Natural killer cell (primary cell): ENCODE results near the gene CNKSR3. TPM values are rescaled to one million over a fixed set of nuclear protein-coding genes. Genes with fewer than 3 reads are reported as not detected.

Source experiments
- ATAC-seq, 3 donors: fragments of 150-1000 bp in 2 of 3; fragments of 200-7000 bp in 1 of 3; cut with Tn5 transposase; 1 replicate in 1 of 3; 2 replicates in 2 of 3; pipeline ENCODE4 v1.10.0; 2021; ENCODE audit warnings: mild to moderate bottlenecking in 2 of 3, moderate library complexity in 2 of 3
- DNase-seq, 2 donors: peaks; one replicate each; pipeline versions ENCODE4 v3.0.0 to v3.0.0-alpha.2; 2013 to 2021; ENCODE audit warnings: mixed read lengths in 1 of 2
- H3K27ac ChIP-seq: one replicate; pipeline ENCODE4 v1.5.1; 2013; ENCODE audit warnings: mild to moderate bottlenecking, low read length
- H3K27me3 ChIP-seq: one replicate; pipeline ENCODE4 v1.6.1; 2013; ENCODE audit warnings: low read length; ENCODE audit not compliant: control insufficient read depth, insufficient read depth
- H3K36me3 ChIP-seq: one replicate; pipeline ENCODE4 v1.6.1; 2013; ENCODE audit warnings: low read length; ENCODE audit not compliant: control insufficient read depth, insufficient read depth
- H3K4me1 ChIP-seq: one replicate; pipeline ENCODE4 v1.6.1; 2013; ENCODE audit warnings: low read length; ENCODE audit not compliant: control insufficient read depth, insufficient read depth
- H3K4me3 ChIP-seq: one replicate; pipeline ENCODE4 v1.5.1; 2013; ENCODE audit warnings: low read length
- H3K9me3 ChIP-seq: one replicate; pipeline ENCODE4 v1.6.1; 2013; ENCODE audit warnings: low read length; ENCODE audit not compliant: control insufficient read depth, insufficient read depth
- H3K27ac Mint-ChIP-seq, 2 donors: one replicate each; pipeline ENCODE4 v1.8.0; 2022; ENCODE audit warnings: mild to moderate bottlenecking in 2 of 2, mixed read lengths in 2 of 2, moderate library complexity in 1 of 2
- H3K27me3 Mint-ChIP-seq, 2 donors: one replicate each; pipeline ENCODE4 v1.8.0; 2022; ENCODE audit warnings: low read depth in 2 of 2, mixed read lengths in 2 of 2
- H3K36me3 Mint-ChIP-seq: one replicate; pipeline ENCODE4 v1.8.0; 2022; ENCODE audit warnings: mixed read lengths
- H3K4me1 Mint-ChIP-seq, 2 donors: one replicate each; pipeline ENCODE4 v1.8.0; 2022; ENCODE audit warnings: mixed read lengths in 2 of 2
- H3K4me3 Mint-ChIP-seq: one replicate; pipeline ENCODE4 v1.8.0; 2022; ENCODE audit warnings: mild to moderate bottlenecking, moderate library complexity, mixed read lengths
- H3K9me3 Mint-ChIP-seq, 2 donors: one replicate each; pipeline ENCODE4 v1.8.0; 2022; ENCODE audit warnings: mixed read lengths in 2 of 2
- CTCF ChIP-seq: fragments of 200-600 bp; IDR thresholded peaks from one replicate; pipeline ENCODE4 v1.8.0; 2022; ENCODE audit warnings: antibody characterized with exemption
- WGBS: methylation state at CpG from one replicate; pipeline ENCODE4 v1.1.7; 2013; ENCODE audit warnings: missing lambda C conversion rate; ENCODE audit not compliant: insufficient coverage; 5-methylcytosine and 5-hydroxymethylcytosine counted together
- intact Hi-C: fragments of 100-400 bp; cut with micrococcal nuclease; formaldehyde crosslinking; loops from one replicate; pipeline ENCODE4 v1.14.2; 2022
- total RNA-seq, 4 donors: library from RNA; stranded (reverse); fragments of 120-200 nt in 1 of 4; gene quantifications; one replicate each; pipeline versions ENCODE4 v1.2.3 to v1.2.4, GENCODE V29; 2013 to 2022

Gene CNKSR3
- total RNA-seq, 3 donors from 2014 or later (not counting 1 experiment from before 2014, with no cell fraction given), result 0.18 TPM; not detected in 2

DNA sequence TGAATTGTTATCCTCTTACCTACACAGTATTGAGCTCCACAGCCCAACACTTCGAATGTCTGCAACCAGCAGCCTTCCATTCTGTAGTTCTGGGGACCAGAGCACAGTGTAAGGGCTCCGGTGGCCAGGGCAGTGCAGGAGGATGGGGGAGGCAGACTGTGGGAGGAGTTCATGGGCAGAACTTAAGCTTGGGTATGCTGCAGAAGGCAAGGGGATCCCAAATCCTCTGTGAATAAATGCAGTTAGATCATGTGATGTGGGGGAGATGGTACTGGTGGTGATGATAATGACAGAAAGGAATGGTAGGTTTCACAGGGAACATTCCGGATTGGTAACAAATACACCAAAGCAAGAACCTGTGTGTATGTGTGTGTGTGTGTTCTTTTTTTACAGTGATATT is 26.5 kb upstream of the CNKSR3 start:
- no peak for ATAC-seq
- intact Hi-C loops, result no loop called here
- H3K4me1 Mint-ChIP-seq, result no peaks in the 10 kb centered on the region
- no peak for TF ChIP-seq CTCF
- peaks cover 0 to 2% of the 10 kb centered on the region in 2 donors for H3K27me3 Mint-ChIP-seq
- H3K9me3 ChIP-seq, result no peaks in the 10 kb centered on the region
- H3K4me1 ChIP-seq, result no peaks in the 10 kb centered on the region
- DNase-seq, result no peak
- no peaks in the 10 kb centered on the region for H3K36me3 Mint-ChIP-seq
- WGBS, result 83% methylated on average over 2 of the region's 3 CpGs
- H3K9me3 Mint-ChIP-seq, result no peaks in the 10 kb centered on the region
- H3K27ac Mint-ChIP-seq, result no peak overlapping the region
- H3K27ac ChIP-seq, result no peak overlapping the region
- H3K27me3 ChIP-seq, result no peaks in the 10 kb centered on the region
- H3K4me3 ChIP-seq, result no peak overlapping the region
- no peaks in the 10 kb centered on the region for H3K36me3 ChIP-seq
- H3K4me3 Mint-ChIP-seq, result no peak overlapping the region

GRCh38 chr6:154536255-154536654 is 25.8 kb upstream of the CNKSR3 start:
- Mint-ChIP-seq H3K27me3 (peaks cover 0 to 2% of the 10 kb centered on the region in 2 donors), H3K4me3 (no peak overlapping the region), H3K27ac (no peak overlapping the region), H3K36me3 (no peaks in the 10 kb centered on the region), H3K4me1 (no peaks in the 10 kb centered on the region), H3K9me3 (no peaks in the 10 kb centered on the region)
- Histone ChIP-seq H3K4me1 (no peaks in the 10 kb centered on the region), H3K36me3 (no peaks in the 10 kb centered on the region), H3K27me3 (no peaks in the 10 kb centered on the region), H3K4me3 (no peak overlapping the region), H3K9me3 (no peaks in the 10 kb centered on the region), H3K27ac (no peak overlapping the region)
- intact Hi-C loops, result no loop called here
- ATAC-seq (no peak), DNase-seq (no peak)
- WGBS, result 91% methylated on average over 6 of the region's 7 CpGs
- no peak for TF ChIP-seq CTCF

GRCh38 chr6:154535851-154536250 is 25.4 kb upstream of the CNKSR3 start:
- Histone ChIP-seq H3K27me3 (no peaks in the 10 kb centered on the region), H3K4me3 (no peak overlapping the region), H3K4me1 (no peaks in the 10 kb centered on the region), H3K36me3 (no peaks in the 10 kb centered on the region), H3K27ac (no peak overlapping the region), H3K9me3 (no peaks in the 10 kb centered on the region)
- H3K27me3 Mint-ChIP-seq, result peaks cover 0 to 2% of the 10 kb centered on the region in 2 donors
- DNase-seq (no peak), ATAC-seq (no peak)
- no peak for TF ChIP-seq CTCF
- no peaks in the 10 kb centered on the region for H3K36me3 Mint-ChIP-seq
- intact Hi-C loops, result no loop called here
- H3K9me3 Mint-ChIP-seq, result no peaks in the 10 kb centered on the region
- 83% methylated on average over 2 of the region's 2 CpGs for whole genome bisulfite sequencing
- no peak overlapping the region for H3K4me3 Mint-ChIP-seq
- no peak overlapping the region for H3K27ac Mint-ChIP-seq
- no peaks in the 10 kb centered on the region for H3K4me1 Mint-ChIP-seq

DNA sequence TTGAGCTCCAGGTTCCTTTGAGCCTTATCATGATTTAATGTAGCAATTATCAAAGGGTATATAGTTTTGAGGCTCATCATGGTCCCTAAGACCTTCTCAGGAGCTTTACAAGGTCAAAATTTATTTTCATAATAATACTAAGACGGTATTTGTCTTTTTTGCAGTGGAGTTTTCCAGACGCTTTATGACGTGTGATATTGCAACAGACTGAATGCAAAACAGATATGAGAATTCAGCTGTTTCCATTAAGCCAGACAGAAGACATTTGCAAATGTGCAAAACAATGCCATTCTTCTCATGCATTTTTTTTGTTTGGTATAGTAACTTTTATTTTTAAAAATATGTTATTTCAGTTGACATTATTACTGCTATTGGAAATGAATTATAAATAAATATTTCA is 24.7 kb upstream of the CNKSR3 start:
- Histone ChIP-seq H3K36me3 (no peaks in the 10 kb centered on the region), H3K4me3 (no peak overlapping the region), H3K4me1 (no peaks in the 10 kb centered on the region), H3K27me3 (no peaks in the 10 kb centered on the region), H3K27ac (no peak overlapping the region), H3K9me3 (no peaks in the 10 kb centered on the region)
- Mint-ChIP-seq H3K4me1 (no peaks in the 10 kb centered on the region), H3K27me3 (peaks cover 0 to 2% of the 10 kb centered on the region in 2 donors), H3K4me3 (no peak overlapping the region), H3K36me3 (no peaks in the 10 kb centered on the region), H3K9me3 (no peaks in the 10 kb centered on the region), H3K27ac (no peak overlapping the region)
- no peak for DNase-seq
- 71% methylated on average over 2 of the region's 3 CpGs for WGBS
- TF ChIP-seq CTCF, result no peak
- intact Hi-C loops, result no loop called here
- ATAC-seq, result no peak
